GM12865 (cell line): ENCODE measurements around the gene SSRP1.
A peak's percentile ranks its signal among the peaks of the same experiment; 100 is the strongest.

Source experiments
- DNase-seq: peaks from one replicate; pipeline ENCODE4 v3.0.0; 2010; ENCODE audit warnings: low read depth
- H3K4me3 ChIP-seq: 2 replicates; pipeline ENCODE4 v1.5.1; 2011; ENCODE audit warnings: mild to moderate bottlenecking, low read depth, low read length, control low read depth
- TF ChIP-seq, protein P1 (sequence below): IDR thresholded peaks from 2 replicates; pipeline ENCODE4 v1.5.1; 2011; ENCODE audit warnings: low read length, control low read depth, low read depth, inconsistent platforms; ENCODE audit not compliant: insufficient read depth; ENCODE audit errors: missing control alignments

The SSRP1 gene

DNA sequence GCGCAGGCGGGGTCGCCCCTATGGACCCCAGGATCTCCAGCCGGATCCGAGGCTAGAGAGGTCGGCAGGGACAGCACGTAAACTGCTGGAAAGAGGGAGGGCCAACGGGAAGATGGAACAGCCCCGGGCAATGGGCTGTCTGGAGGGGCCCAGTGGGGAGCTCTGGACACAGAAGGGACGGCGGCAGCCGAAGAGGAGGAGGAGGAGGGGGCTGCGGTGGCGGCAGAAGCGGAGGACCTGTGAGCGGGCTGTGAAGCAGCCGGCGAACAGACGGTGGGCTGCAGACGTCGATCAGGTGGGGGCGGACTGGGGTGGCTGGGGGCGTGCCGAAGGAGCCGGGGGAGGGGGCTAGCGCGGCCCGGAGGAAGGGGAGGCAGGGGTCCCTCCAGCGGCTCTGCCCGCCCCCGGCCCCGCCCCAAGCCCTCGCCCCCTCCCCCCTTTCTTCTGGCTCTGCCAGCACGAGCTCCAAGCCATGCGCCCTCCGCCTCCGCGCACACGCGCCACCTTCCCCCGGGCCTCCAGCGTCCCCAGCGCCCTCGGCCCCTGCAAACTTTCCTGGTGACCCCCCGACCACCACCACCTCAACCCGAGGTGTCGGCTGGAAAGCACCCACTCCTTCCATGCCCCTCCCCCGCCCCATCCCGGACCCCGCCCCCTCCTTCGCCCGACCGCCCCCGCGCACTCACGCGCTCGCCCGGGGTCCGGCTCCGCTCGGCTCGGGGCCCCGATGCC is 11.4 kb downstream of the SSRP1 start:
- TF ChIP-seq, protein P1, sequence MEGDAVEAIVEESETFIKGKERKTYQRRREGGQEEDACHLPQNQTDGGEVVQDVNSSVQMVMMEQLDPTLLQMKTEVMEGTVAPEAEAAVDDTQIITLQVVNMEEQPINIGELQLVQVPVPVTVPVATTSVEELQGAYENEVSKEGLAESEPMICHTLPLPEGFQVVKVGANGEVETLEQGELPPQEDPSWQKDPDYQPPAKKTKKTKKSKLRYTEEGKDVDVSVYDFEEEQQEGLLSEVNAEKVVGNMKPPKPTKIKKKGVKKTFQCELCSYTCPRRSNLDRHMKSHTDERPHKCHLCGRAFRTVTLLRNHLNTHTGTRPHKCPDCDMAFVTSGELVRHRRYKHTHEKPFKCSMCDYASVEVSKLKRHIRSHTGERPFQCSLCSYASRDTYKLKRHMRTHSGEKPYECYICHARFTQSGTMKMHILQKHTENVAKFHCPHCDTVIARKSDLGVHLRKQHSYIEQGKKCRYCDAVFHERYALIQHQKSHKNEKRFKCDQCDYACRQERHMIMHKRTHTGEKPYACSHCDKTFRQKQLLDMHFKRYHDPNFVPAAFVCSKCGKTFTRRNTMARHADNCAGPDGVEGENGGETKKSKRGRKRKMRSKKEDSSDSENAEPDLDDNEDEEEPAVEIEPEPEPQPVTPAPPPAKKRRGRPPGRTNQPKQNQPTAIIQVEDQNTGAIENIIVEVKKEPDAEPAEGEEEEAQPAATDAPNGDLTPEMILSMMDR, result no peak
- peak overlapping the region; percentile 56 for H3K4me3 ChIP-seq
- DNase-seq, result peak; percentile 32

DNA sequence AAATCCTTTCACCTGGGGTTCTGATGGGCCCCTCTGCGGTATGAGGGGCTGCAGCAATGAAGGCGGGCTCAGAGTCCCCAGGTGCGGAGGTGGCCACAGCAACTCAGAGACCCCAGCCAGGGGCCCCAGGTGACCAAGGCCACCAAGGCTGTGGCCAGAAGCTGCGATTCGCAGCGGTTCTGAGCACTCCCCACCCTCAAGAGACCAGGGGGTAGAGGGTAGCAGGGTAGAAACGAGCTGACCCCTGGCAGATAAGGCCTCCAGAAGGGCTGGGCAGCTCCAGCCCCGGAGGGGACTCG is 11.9 kb downstream of the SSRP1 start:
- H3K4me3 ChIP-seq, result peak overlapping the region; percentile 56
- TF ChIP-seq, protein P1, result no peak
- no peak for DNase-seq

DNA sequence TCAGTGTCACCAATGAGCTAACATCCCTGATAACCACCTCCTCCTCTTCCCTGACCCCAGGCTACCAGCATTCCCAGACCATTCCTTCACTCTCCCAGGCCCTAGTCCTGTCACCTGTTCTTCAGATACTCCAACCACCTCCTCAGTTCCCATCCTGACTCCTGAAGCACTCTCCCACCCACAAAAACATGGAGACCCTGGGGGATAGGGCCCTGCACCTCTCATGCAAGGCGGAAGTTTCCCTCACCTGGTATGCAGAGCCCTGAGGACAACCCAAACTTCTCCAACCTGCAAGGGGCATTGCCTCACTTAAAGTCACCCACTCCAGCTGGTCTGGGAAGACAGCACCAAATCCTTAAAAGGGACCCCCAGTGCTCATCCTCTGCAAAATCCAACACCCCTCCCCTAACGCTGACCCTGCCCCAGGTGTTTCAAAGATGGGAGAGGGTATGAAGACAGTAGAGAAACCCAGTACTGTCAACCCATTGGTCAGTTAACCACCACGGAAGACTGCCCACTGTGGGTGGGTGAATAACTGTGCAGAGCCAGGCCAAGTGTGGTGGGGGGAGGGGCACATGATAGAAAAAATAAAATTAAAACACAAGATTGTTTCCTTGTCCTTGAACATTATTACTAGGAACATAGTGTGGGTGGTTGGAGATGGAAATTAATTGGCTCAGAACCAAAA is 12.4 kb downstream of the SSRP1 start:
- DNase-seq, result no peak
- no peak overlapping the region for H3K4me3 ChIP-seq
- TF ChIP-seq, protein P1, result no peak

DNA sequence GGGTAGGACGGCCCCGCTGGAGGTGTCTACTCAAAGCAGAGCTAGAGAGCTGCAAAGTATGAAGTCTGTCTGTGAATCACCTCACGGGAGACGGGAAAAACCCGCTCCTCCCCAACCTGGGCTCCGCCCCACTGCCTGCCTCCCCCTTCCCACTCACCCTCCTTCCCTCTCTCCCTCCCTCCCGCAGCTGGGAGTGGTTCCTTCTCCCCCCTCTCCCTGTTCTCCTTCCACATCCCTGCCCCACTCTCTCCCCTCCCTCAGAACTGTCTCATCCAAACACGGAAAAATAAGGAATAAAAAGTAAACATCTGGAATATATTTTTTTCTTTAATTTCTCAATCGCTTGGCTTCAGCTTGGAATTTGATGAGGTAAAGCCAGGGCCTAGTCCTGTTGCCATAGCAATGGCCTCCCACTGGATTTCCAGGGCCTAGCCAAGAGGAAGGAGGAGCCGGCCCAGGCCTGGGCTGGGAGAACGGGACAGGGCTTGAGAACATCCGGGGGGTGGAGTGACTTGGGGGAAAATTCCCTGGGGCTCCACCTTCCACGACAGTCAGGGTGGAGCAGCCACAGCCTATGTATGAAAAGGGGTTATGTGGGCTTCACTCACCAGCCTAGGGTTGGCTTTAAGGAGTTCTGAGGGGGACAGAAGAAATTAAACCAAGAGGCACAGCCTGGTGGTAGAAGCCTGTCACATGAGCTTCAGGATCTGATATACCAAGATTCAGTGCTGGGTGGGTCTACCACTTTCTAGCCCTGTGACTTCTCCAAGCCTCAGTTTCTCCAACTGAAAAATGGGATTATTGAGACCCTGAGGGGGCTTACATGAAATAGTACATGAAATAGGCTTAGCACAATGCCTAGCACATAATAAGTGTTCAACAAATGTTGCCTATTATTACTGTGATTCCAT is 13.2 kb downstream of the SSRP1 start:
- TF ChIP-seq, protein P1, result no peak
- H3K4me3 ChIP-seq, result no peak overlapping the region
- DNase-seq, result no peak

DNA sequence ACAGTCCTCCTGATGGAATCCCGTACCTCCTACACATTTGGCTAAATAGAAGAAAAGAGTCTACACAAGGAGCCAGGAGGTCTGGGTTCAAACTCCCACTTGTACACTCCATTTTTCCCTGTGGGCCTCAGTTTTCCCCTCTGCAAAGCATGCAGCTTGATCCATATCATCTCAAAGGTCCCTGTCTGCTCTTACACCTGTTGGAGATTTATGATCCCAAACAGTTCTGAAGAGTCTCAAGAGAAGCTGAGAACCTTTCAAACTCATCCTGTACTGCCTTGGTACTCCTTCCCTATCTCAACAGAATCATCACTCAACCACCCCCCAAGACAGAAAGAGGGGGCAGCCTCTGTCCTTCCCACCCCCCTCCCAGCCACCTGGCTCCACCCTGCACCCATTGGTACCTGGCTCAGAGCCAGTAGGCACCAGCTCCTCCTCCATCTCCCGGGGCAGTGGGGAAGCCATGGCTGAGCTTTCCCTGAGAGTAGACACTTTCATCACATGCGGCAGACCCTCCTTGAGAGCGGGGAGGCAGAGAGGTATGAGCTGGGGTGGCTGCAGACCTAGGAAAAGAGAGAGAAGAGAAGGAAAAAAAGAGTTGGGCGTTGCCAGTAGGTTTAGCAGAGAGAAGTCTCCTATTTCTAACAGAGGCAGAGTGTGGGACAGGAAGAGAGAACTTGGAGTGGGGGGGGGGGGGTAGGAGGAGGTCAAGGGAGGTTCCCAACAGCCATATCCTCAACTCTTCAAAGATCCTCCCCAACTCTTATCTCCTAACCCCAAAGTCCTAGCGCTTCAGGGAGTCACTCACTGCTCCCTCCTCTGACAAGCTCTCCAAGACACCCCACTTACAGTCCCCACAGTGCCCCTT is 14.1 kb downstream of the SSRP1 start:
- no peak overlapping the region for H3K4me3 ChIP-seq
- no peak for DNase-seq
- TF ChIP-seq, protein P1, result no peak

DNA sequence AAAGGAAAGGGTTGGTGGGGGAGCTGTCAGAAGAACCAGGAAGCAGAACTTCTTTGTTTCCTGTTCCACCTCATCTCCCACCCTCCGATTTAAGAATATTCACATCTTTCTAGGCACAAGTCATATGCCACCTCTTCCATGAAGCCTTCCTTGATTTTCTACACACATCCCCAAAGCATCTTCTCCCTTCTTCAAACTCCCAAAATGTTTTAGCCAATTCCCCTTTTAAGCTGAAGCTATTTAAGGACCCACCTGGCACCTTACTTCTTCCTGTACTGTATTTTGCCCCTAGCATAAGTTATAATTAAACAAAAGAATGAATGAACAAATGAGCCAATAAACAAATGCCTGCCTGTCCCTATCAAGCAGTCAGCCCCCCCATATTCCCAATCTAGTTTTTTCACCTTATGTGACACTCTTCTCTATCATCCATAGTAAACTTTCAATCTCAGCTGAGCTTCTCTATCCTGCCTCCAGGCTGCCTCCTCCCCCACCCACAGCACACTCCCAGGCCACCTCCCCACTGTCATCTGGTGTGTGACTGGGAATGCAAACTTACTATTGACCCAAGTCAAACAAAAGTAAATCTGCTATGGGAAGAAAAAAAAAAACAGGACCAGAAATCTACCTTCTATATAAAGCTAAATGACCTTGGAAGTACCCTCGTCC is 14.8 kb downstream of the SSRP1 start:
- no peak for DNase-seq
- no peak overlapping the region for H3K4me3 ChIP-seq
- TF ChIP-seq, protein P1, result no peak
